Immature natural killer cell (primary cell): ENCODE results near the gene OGDH. TPM values are rescaled to one million over a fixed set of nuclear protein-coding genes. Genes with fewer than 3 reads are reported as not detected.

Source experiments
- DNase-seq, 3 donors: peaks; one replicate each; pipeline ENCODE4 v3.0.0; 2022; ENCODE audit warnings: mixed read lengths in 1 of 3
- H3K27ac Mint-ChIP-seq, 6 donors: one replicate each; pipeline ENCODE4 v1.8.0; 2020; ENCODE audit warnings: mixed read lengths in 6 of 6, mild to moderate bottlenecking in 5 of 6, inconsistent platforms in 4 of 6, moderate library complexity in 3 of 6
- H3K27me3 Mint-ChIP-seq, 3 donors: one replicate each; pipeline ENCODE4 v1.8.0; 2020 to 2021; ENCODE audit warnings: low read depth in 3 of 3, mild to moderate bottlenecking in 3 of 3, mixed read lengths in 3 of 3, moderate library complexity in 3 of 3, inconsistent platforms in 1 of 3
- H3K36me3 Mint-ChIP-seq, 3 donors: one replicate each; pipeline ENCODE4 v1.8.0; 2020; ENCODE audit warnings: mixed read lengths in 3 of 3, inconsistent platforms in 2 of 3, mild to moderate bottlenecking in 2 of 3
- H3K4me1 Mint-ChIP-seq, 2 donors: one replicate each; pipeline ENCODE4 v1.8.0; 2020; ENCODE audit warnings: inconsistent platforms in 2 of 2, mild to moderate bottlenecking in 2 of 2, mixed read lengths in 2 of 2, moderate library complexity in 1 of 2
- H3K4me3 Mint-ChIP-seq, 5 donors: one replicate each; pipeline ENCODE4 v1.8.0; 2020; ENCODE audit warnings: mild to moderate bottlenecking in 5 of 5, mixed read lengths in 5 of 5, inconsistent platforms in 3 of 5, moderate library complexity in 3 of 5
- H3K9me3 Mint-ChIP-seq, 6 donors: one replicate each; pipeline ENCODE4 v1.8.0; 2020; ENCODE audit warnings: mild to moderate bottlenecking in 6 of 6, mixed read lengths in 6 of 6, inconsistent platforms in 4 of 6, moderate library complexity in 3 of 6
- polyA plus RNA-seq, 3 donors: library from polyadenylated mRNA; unstranded; fragments of 300-500 nt; fragmentation: Illumina TruSeq; gene quantifications; one replicate each; pipeline ENCODE4 v1.2.3, GENCODE V29; 2021

OGDH gene
- polyA plus RNA-seq, 3 donors from 2014 or later, result 24.3 to 44.4 (median 32.8) TPM

DNA sequence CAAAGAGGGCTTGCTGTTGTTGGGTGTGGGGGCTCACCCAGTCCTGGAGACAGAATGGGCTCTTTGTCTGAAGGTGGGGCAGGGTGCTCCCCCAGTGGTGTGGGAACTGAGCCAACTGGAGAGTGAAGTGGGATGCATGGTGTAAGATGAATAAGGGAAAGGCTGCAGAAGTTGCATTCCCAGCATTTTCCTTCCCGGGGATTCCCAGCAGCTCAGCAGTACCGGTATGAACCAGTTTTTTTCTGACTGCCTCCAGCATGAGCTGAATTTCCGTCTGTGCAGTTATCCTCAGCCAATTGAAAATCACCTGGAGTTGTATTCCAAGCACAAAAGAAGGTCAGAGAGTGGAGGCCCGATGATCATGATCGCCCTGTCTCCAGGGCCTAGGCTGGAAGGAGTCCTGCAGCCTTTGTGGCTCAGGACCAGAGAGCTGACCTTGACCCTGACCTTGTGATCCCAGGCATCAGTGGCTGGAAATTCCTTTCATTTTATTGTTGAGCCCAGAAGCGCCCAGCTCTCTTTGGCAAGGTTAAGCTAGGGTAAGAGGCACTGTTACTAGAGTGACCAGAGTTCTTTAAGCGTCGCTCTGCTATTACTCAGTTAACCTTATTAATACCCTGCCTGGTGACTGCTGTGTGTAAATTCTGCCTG lies 33.4 kb downstream of the OGDH start:
- Mint-ChIP-seq H3K4me1 (peaks cover 63 to 72% of the 10 kb centered on the region in 2 donors), H3K27me3 (peaks cover 8 to 15% (median 15%) of the 10 kb centered on the region in 3 donors), H3K9me3 (no peaks in the 10 kb centered on the region), H3K27ac (peak overlapping the region; percentile 92 to 100 (median 99)), H3K36me3 (peaks cover 0 to 7% (median 0%) of the 10 kb centered on the region in 3 donors), H3K4me3 (peak overlapping the region; percentile 81 to 93 (median 87))
- DNase-seq, result no peak

GRCh38 chr7:44643206-44643605 lies 36.8 kb downstream of the OGDH start:
- peak overlapping the region in 2 of 6 donors; percentile 10 to 62 for H3K27ac Mint-ChIP-seq
- peaks cover 6 to 8% (median 7%) of the 10 kb centered on the region in 3 donors for H3K27me3 Mint-ChIP-seq
- H3K4me1 Mint-ChIP-seq, result peaks cover 30 to 38% of the 10 kb centered on the region in 2 donors

GRCh38 chr7:44645254-44645653 lies 38.8 kb downstream of the OGDH start:
- DNase-seq, result no peak
- peaks cover 9 to 18% of the 10 kb centered on the region in 2 donors for H3K4me1 Mint-ChIP-seq
- no peaks in the 10 kb centered on the region for H3K9me3 Mint-ChIP-seq
- H3K36me3 Mint-ChIP-seq, result peaks cover 0 to 9% (median 8%) of the 10 kb centered on the region in 3 donors
- peaks cover 0 to 2% (median 0%) of the 10 kb centered on the region in 3 donors for H3K27me3 Mint-ChIP-seq
- H3K4me3 Mint-ChIP-seq, result no peak overlapping the region
- H3K27ac Mint-ChIP-seq, result peak overlapping the region in 1 of 6 donors; percentile 48

More at GRCh38 chr7:44643206-44643605, 36.8 kb downstream of the OGDH start:
- H3K9me3 Mint-ChIP-seq, result no peaks in the 10 kb centered on the region
- H3K36me3 Mint-ChIP-seq, result peaks cover 0 to 6% (median 4%) of the 10 kb centered on the region in 3 donors
- DNase-seq, result no peak
- no peak overlapping the region for H3K4me3 Mint-ChIP-seq

DNA sequence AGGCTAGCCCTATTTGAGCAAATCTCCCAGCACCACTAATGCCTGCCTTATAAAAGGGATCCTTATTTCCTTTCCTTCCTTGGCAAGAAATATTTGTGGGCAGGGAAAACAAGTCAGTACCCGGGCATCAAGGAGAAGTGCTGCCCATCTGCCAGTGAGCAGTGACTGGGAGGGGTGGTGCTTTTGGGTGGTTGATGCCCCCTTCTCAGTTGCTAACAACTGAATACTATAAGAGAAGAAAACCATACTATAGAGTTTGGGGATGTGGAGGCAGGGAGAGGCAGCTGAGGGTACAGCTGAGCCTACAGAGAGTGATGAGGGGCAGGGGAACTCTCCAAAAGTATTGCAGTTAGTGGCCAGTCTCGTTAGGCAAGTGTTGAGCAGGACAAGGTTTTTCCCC lies 39.3 kb downstream of the OGDH start:
- H3K27ac Mint-ChIP-seq, result peak overlapping the region in 1 of 6 donors; percentile 48
- H3K4me1 Mint-ChIP-seq, result peaks cover 5 to 13% of the 10 kb centered on the region in 2 donors
- no peaks in the 10 kb centered on the region for H3K27me3 Mint-ChIP-seq
- H3K9me3 Mint-ChIP-seq, result no peaks in the 10 kb centered on the region
- peaks cover 0 to 11% (median 8%) of the 10 kb centered on the region in 3 donors for H3K36me3 Mint-ChIP-seq
- no peak for DNase-seq
- no peak overlapping the region for H3K4me3 Mint-ChIP-seq

DNA sequence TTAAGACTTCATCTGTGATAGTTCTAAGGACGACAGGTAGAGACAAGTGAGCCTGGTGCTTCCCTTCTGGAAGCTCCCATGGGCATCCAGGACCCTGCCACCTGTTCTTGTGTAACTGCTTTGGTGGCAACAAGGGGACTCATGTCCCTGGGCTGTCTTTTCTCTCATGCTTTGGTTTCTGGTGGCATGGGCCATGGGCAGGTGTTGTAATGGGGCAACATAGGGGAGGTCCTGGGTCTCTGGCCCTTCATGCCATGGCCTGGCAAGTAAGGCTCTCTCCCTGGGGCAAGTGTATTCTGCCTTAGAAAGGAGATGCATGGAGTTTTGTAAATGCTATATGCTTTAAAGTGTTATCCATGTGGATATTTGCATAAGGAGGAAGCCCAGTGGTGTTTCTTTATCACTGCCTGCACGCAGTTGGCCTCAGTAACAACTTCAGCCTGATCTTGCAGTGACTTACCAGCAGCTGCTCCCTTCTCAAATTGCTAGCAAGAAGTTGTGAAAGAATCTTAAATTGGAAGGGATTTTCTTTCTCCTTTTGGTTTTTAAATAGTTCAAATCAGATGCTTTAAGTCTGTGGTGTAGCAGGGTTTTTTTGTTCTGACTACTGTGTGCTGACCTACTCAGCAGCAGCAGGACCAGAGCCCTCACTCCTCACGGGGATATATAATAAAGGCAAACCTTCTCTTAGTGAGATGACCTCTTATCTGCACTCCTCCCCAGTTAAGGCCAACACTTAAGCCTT lies 39.9 kb downstream of the OGDH start:
- no peak overlapping the region for H3K27ac Mint-ChIP-seq
- H3K4me1 Mint-ChIP-seq, result peaks cover 4 to 12% of the 10 kb centered on the region in 2 donors
- no peaks in the 10 kb centered on the region for H3K9me3 Mint-ChIP-seq
- H3K4me3 Mint-ChIP-seq, result no peak overlapping the region
- no peak for DNase-seq
- H3K27me3 Mint-ChIP-seq, result no peaks in the 10 kb centered on the region
- H3K36me3 Mint-ChIP-seq, result peaks cover 0 to 17% (median 8%) of the 10 kb centered on the region in 3 donors

DNA sequence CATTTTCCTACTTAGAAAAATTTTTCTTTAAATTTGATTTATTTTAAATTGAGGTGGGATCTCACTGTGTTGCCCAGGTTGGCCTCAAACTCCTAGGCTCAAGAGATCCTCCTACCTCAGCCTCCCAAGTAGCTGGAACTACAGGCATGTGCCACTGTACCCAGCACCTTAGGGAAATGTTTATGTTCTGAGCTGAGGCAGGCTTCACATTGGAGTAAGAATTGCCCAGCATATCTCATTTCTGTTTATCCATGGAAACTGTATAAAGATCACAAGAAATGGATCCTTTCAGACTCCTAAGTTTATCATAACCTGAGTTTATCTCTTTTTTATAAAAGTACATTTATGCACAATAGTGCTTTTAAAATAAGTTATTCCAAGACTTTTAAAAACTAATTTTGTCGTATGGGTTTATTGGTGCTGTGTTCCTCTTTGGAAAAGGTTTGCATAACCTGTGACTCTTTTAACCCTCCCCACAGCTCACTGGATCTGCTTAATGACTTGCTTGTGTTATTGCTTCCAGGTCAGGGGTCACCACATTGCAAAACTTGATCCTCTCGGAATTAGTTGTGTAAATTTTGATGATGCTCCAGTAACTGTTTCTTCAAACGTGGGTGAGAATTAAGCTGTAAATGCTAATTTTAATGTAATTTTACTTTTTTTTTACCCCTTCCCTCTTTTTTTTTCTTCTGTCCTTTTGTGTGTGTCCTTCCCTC lies 40.7 kb downstream of the OGDH start:
- no peak for DNase-seq
- H3K27me3 Mint-ChIP-seq, result no peaks in the 10 kb centered on the region

GRCh38 chr7:44647981-44648714 lies 41.7 kb downstream of the OGDH start:
- H3K27ac Mint-ChIP-seq, result peak overlapping the region in 1 of 6 donors; percentile 34
- H3K27me3 Mint-ChIP-seq, result no peaks in the 10 kb centered on the region
- no peak overlapping the region for H3K4me3 Mint-ChIP-seq
- peaks cover 0 to 17% (median 8%) of the 10 kb centered on the region in 3 donors for H3K36me3 Mint-ChIP-seq
- no peaks in the 10 kb centered on the region for H3K9me3 Mint-ChIP-seq
- H3K4me1 Mint-ChIP-seq, result peaks cover 2 to 4% of the 10 kb centered on the region in 2 donors
- DNase-seq, result no peak

More for the DNA sequence above, 40.7 kb downstream of the OGDH start:
- Mint-ChIP-seq H3K4me3 (no peak overlapping the region), H3K27ac (peak overlapping the region in 2 of 6 donors; percentile 40 to 49), H3K36me3 (peaks cover 0 to 15% (median 8%) of the 10 kb centered on the region in 3 donors), H3K4me1 (peaks cover 2 to 6% of the 10 kb centered on the region in 2 donors), H3K9me3 (no peaks in the 10 kb centered on the region)

GRCh38 chr7:44650242-44650641 lies 43.8 kb downstream of the OGDH start:
- H3K27ac Mint-ChIP-seq, result no peak overlapping the region
- no peaks in the 10 kb centered on the region for H3K4me1 Mint-ChIP-seq
- H3K27me3 Mint-ChIP-seq, result no peaks in the 10 kb centered on the region
- H3K36me3 Mint-ChIP-seq, result peaks cover 0 to 21% (median 8%) of the 10 kb centered on the region in 3 donors
- no peak overlapping the region for H3K4me3 Mint-ChIP-seq
- no peaks in the 10 kb centered on the region for H3K9me3 Mint-ChIP-seq
- DNase-seq, result no peak

GRCh38 chr7:44650772-44651171 lies 44.3 kb downstream of the OGDH start:
- no peak overlapping the region for H3K4me3 Mint-ChIP-seq
- no peaks in the 10 kb centered on the region for H3K9me3 Mint-ChIP-seq
- no peaks in the 10 kb centered on the region for H3K27me3 Mint-ChIP-seq
- no peak for DNase-seq
- H3K36me3 Mint-ChIP-seq, result peaks cover 0 to 21% (median 9%) of the 10 kb centered on the region in 3 donors
- H3K4me1 Mint-ChIP-seq, result no peaks in the 10 kb centered on the region
- H3K27ac Mint-ChIP-seq, result no peak overlapping the region

GRCh38 chr7:44652535-44652934 lies 46.1 kb downstream of the OGDH start:
- Mint-ChIP-seq H3K4me3 (no peak overlapping the region), H3K27me3 (peaks cover 0 to 3% (median 0%) of the 10 kb centered on the region in 3 donors), H3K27ac (peak overlapping the region in 1 of 6 donors; percentile 77), H3K36me3 (peaks cover 0 to 27% (median 17%) of the 10 kb centered on the region in 3 donors), H3K4me1 (no peaks in the 10 kb centered on the region), H3K9me3 (no peaks in the 10 kb centered on the region)
- DNase-seq, result no peak

GRCh38 chr7:44654255-44654796 lies 47.9 kb downstream of the OGDH start:
- DNase-seq, result no peak
- H3K27ac Mint-ChIP-seq, result peak overlapping the region in 2 of 6 donors; percentile 60 to 61
- H3K36me3 Mint-ChIP-seq, result peaks cover 4 to 32% (median 19%) of the 10 kb centered on the region in 3 donors
- no peaks in the 10 kb centered on the region for H3K4me1 Mint-ChIP-seq
- no peak overlapping the region for H3K4me3 Mint-ChIP-seq
- H3K27me3 Mint-ChIP-seq, result peaks cover 0 to 3% (median 0%) of the 10 kb centered on the region in 3 donors
- H3K9me3 Mint-ChIP-seq, result no peaks in the 10 kb centered on the region

DNA sequence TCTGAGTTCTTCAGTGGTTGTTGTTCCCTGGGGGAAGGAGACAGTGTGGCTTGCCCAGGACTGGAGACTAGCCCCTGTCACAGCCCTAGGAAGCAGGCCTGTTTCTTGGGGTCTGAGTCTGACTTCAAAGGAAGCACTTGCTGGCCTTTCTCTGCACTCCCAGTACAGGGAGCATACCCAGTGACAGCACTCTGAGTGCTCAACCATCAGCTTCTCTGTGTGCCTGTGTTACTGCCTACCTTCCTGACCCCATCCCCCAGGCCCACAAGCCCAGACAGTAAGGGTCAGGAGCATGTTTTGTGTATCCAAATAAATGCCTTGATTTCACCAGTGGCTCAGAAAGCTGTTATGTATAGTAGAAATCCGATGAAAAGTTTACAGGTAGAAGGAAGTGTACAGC lies 48.9 kb downstream of the OGDH start:
- peaks cover 11 to 37% (median 26%) of the 10 kb centered on the region in 3 donors for H3K36me3 Mint-ChIP-seq
- DNase-seq, result no peak
- H3K27ac Mint-ChIP-seq, result peak overlapping the region in 2 of 6 donors; percentile 44 to 46
- H3K27me3 Mint-ChIP-seq, result peaks cover 0 to 3% (median 0%) of the 10 kb centered on the region in 3 donors
- H3K4me3 Mint-ChIP-seq, result no peak overlapping the region
- no peaks in the 10 kb centered on the region for H3K9me3 Mint-ChIP-seq
- H3K4me1 Mint-ChIP-seq, result no peaks in the 10 kb centered on the region

DNA sequence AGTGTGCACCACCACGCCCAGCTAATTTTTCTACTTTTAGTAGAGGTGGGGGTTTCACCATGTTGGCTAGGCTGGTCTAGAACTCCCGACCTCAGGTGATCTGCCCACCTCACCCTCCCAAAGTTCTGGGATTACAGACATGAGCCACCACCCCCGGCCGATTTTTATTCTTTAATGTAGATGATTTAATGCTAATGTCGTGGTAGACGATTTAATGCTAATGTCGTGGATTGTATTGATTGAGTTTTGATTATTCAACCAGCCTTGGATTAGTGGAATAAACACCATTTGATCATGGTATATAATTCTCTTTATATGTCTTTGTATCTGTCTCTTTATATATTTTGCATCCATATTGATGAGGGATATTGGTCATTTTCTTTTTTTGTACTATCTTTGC lies 52.6 kb downstream of the OGDH start:
- DNase-seq, result no peak
- Mint-ChIP-seq H3K4me1 (no peaks in the 10 kb centered on the region), H3K4me3 (no peak overlapping the region), H3K27me3 (peaks cover 0 to 3% (median 0%) of the 10 kb centered on the region in 3 donors), H3K27ac (no peak overlapping the region), H3K36me3 (peaks cover 32 to 49% (median 45%) of the 10 kb centered on the region in 3 donors), H3K9me3 (peaks cover 2 to 10% (median 6%) of the 10 kb centered on the region in 6 donors)
